Measurements from ENCODE around the gene RNF145. TPM values are rescaled to one million over a fixed set of nuclear protein-coding genes. Genes with fewer than 3 reads are reported as not detected.

RNF145 gene
- total and polyA plus RNA-seq, 10 donors = 27.6 to 90.7 (median 69.6) TPM

GRCh38 chr5:159244163-159244562 lies 34.8 kb upstream of the RNF145 start:
- TF ChIP-seq, protein P1, sequence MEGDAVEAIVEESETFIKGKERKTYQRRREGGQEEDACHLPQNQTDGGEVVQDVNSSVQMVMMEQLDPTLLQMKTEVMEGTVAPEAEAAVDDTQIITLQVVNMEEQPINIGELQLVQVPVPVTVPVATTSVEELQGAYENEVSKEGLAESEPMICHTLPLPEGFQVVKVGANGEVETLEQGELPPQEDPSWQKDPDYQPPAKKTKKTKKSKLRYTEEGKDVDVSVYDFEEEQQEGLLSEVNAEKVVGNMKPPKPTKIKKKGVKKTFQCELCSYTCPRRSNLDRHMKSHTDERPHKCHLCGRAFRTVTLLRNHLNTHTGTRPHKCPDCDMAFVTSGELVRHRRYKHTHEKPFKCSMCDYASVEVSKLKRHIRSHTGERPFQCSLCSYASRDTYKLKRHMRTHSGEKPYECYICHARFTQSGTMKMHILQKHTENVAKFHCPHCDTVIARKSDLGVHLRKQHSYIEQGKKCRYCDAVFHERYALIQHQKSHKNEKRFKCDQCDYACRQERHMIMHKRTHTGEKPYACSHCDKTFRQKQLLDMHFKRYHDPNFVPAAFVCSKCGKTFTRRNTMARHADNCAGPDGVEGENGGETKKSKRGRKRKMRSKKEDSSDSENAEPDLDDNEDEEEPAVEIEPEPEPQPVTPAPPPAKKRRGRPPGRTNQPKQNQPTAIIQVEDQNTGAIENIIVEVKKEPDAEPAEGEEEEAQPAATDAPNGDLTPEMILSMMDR (IDR thresholded peaks at IDR 0.05 in 8 of 11, conservative IDR thresholded peaks at IDR 0.05 in 3 of 11) = no peak
- no peak for TF ChIP-seq POLR2AphosphoS5 (IDR thresholded peaks at IDR 0.05)
- TF ChIP-seq POLR2A (IDR thresholded peaks at IDR 0.05) = no peak
- Histone ChIP-seq H3K27ac (no peak overlapping the region), H3K4me1 (peaks cover 0 to 17% (median 9%) of the 10 kb centered on the region in 6 donors), H3K27me3 (replicated peaks in 1 of 7) (no peaks in the 10 kb centered on the region), H3K4me3 (no peak overlapping the region), H3K36me3 (no peaks in the 10 kb centered on the region), H3K9me3 (no peaks in the 10 kb centered on the region)
- no peak for DNase-seq
- 66 to 87% (median 82%) methylated on average over 3 of the region's 3 CpGs for WGBS, 5 donors
- intact Hi-C loops (cut with DNase I; ENCODE audit: low total_unique reads) = no loop called here

- peak overlapping the region in 1 of 8 donors; percentile 2 for H3K27ac ChIP-seq
- intact Hi-C loops (cut with DNase I; ENCODE audit: low total_unique reads) = no loop called here
- no peak overlapping the region for H3K4me3 ChIP-seq
- no peak for DNase-seq
- H3K4me1 ChIP-seq = peaks cover 0 to 17% (median 9%) of the 10 kb centered on the region in 6 donors
- H3K36me3 ChIP-seq = no peaks in the 10 kb centered on the region
- H3K9me3 ChIP-seq = no peaks in the 10 kb centered on the region
- H3K27me3 ChIP-seq (replicated peaks in 1 of 7) = no peaks in the 10 kb centered on the region
- no peak for TF ChIP-seq POLR2A (IDR thresholded peaks at IDR 0.05)
- TF ChIP-seq, protein P1 (IDR thresholded peaks at IDR 0.05 in 8 of 11, conservative IDR thresholded peaks at IDR 0.05 in 3 of 11) = no peak
Measured at GRCh38 chr5:159243385-159243784, 34.0 kb upstream of the RNF145 start.

GRCh38 chr5:159242656-159243055 lies 33.3 kb upstream of the RNF145 start:
- no peaks in the 10 kb centered on the region for H3K27me3 ChIP-seq (replicated peaks in 1 of 7)
- no peak overlapping the region for H3K4me3 ChIP-seq
- TF ChIP-seq POLR2A (IDR thresholded peaks at IDR 0.05) (no peak), POLR2AphosphoS5 (IDR thresholded peaks at IDR 0.05) (no peak)
- TF ChIP-seq, protein P1 (IDR thresholded peaks at IDR 0.05 in 8 of 11, conservative IDR thresholded peaks at IDR 0.05 in 3 of 11) = no peak
- intact Hi-C loops (cut with DNase I; ENCODE audit: low total_unique reads) = no loop called here
- DNase-seq = no peak
- H3K36me3 ChIP-seq = no peaks in the 10 kb centered on the region
- H3K4me1 ChIP-seq = peaks cover 0 to 17% (median 9%) of the 10 kb centered on the region in 6 donors
- no peaks in the 10 kb centered on the region for H3K9me3 ChIP-seq
- 26 to 40% (median 31%) methylated on average over 4 of the region's 4 CpGs for WGBS, 5 donors
- H3K27ac ChIP-seq = peak overlapping the region in 1 of 8 donors; percentile 40

GRCh38 chr5:159241946-159242552 lies 32.7 kb upstream of the RNF145 start:
- H3K36me3 ChIP-seq = no peaks in the 10 kb centered on the region
- no peaks in the 10 kb centered on the region for H3K27me3 ChIP-seq (replicated peaks in 1 of 7)
- 10 to 21% (median 16%) methylated on average over 2 of the region's 2 CpGs for WGBS, 5 donors
- H3K4me1 ChIP-seq = peaks cover 0 to 17% (median 9%) of the 10 kb centered on the region in 6 donors
- intact Hi-C loops (cut with DNase I; ENCODE audit: low total_unique reads) = no loop called here
- H3K27ac ChIP-seq = peak overlapping the region in 1 of 8 donors; percentile 40
- no peaks in the 10 kb centered on the region for H3K9me3 ChIP-seq
- no peak for TF ChIP-seq POLR2A (IDR thresholded peaks at IDR 0.05)
- TF ChIP-seq, protein P1 (IDR thresholded peaks at IDR 0.05 in 8 of 11, conservative IDR thresholded peaks at IDR 0.05 in 3 of 11) = no peak
- no peak for TF ChIP-seq POLR2AphosphoS5 (IDR thresholded peaks at IDR 0.05)
- DNase-seq = no peak
- H3K4me3 ChIP-seq = no peak overlapping the region

Measured in spleen (tissue), 11 donors.